Stimulated activated CD4-positive, alpha-beta T cell treated with anti-CD3 and anti-CD28 coated beads, Interleukin-12 subunit alpha, Interleukin-12 subunit beta, amount 100 ng/mL, for 48 hours (primary cell): ENCODE results near the gene FAM98C.
"Not testable (repeated sequence)": the region's sequence is repeated elsewhere in the genome, so short reads cannot be mapped to it uniquely, and the experiment has no call there.

Experiments
- DNase-seq, 3 donors: peaks; one replicate each; pipeline ENCODE4 v3.0.0-alpha.2; 2020; ENCODE audit warnings: low read depth in 2 of 3, low spot score in 1 of 3

The FAM98C gene

GRCh38 chr19:38395381-38396114 is 7.3 kb upstream of the FAM98C start:
- DNase-seq: peak in 1 of 3 donors; percentile 31

DNA sequence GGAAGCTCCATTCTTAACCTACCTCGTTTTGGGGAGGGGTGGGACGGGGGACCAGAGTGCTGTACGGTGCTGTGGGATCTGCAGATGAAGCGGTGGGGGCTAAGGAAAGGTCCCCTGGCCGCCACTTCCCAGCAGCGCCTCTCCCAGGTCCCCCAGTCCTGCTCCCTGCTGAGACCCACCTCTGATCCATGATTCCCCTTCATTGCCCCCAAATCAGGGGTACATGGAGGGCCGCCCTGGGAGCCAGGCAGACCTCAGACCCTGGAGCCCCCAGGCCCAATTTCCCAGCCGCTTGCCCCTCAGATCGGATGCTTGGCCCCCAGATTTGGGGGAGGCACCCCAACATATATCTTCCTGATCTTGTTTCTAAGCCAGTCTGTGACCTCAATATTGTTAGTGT is 3.8 kb upstream of the FAM98C start:
- DNase-seq: no peak

DNA sequence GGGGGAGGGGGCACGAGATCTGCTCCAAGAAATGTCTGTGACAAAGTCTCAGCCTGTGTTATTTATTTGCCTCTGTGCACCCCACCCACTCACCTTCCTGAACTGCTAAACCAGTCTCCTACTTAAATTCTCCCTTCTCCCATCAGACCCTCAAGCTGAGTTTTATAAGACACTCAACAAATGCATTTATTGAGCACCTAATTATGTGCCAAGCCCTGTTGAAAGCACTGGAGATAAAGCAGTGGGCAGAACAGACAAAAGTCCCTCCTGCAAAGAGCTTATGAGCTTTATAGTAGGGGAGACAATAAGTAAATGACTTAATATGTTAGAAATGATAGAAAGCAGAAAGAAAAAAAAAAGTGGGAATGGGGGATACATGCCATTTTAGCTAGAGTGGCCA is 3.4 kb upstream of the FAM98C start:
- no peak for DNase-seq

- no peak for DNase-seq
Observed at GRCh38 chr19:38400361-38400760, 2.5 kb upstream of the FAM98C start.

GRCh38 chr19:38401148-38401547 is 1.7 kb upstream of the FAM98C start:
- DNase-seq: no peak

DNA sequence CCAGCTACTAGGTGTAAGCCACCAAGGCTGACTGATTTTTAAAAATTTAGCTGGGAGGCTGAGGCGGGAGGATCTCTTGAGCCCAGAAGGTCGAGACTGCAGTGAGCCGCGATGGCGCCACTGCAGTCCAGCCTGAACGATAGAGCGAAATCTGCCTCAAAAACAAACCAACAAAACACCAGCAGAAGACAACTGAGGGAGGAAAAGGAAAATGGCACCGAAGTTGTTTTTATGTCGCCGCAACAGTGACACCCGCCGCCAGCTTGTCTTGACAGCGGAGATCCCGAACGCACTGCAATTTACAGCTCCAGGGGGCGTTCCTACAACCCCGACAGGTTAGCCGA is 298 bp upstream of the FAM98C start:
- DNase-seq: no peak

DNA sequence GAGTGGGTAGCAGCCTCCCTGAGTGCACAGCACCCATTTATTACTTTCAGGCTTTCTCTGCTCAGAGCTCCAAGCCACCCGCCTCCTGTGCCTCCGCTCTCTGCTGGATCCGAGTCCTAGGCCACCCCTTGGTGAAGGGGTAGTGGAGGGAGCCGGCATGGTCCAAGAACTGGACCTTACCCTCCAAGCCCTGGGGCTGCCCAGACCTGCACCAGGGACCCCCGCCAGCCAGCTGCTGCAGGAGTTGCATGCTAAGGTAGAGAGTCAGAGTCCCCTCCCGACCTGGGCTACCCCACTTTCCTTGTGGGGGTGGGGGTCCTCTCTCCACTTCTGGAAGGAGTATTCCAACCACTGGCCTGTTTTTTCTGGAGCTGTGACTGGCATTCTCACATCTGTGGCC is 2.0 kb downstream of the FAM98C start:
- no peak for DNase-seq

DNA sequence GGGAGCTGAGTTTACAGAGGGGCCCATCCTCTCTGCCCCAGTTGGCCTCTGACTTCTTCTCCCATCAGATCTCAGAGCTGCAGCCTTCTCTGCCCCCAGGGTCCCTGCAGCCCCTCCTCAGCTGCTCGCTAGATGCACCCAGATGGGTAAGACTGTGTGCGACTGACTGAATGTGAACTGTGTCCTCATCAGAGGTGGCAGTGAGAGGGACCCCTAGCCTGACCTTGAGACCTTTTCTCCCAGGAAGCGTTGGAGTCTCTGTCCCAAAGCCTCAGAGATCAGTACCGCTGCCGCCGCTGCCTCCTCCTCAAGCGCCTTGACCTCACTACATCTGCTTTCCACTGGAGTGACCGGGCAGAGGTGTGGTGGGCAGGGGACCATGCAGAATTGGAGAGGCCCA is 2.4 kb downstream of the FAM98C start:
- DNase-seq: no peak

- no peak for DNase-seq
Observed at GRCh38 chr19:38409631-38410133, 6.8 kb downstream of the FAM98C start.

GRCh38 chr19:38410407-38410806 is 7.5 kb downstream of the FAM98C start:
- DNase-seq: not testable (repeated sequence)

- no peak for DNase-seq
Observed at GRCh38 chr19:38411041-38411712, 8.3 kb downstream of the FAM98C start.

GRCh38 chr19:38411898-38412297 is 9.0 kb downstream of the FAM98C start:
- not testable (repeated sequence) for DNase-seq

DNA sequence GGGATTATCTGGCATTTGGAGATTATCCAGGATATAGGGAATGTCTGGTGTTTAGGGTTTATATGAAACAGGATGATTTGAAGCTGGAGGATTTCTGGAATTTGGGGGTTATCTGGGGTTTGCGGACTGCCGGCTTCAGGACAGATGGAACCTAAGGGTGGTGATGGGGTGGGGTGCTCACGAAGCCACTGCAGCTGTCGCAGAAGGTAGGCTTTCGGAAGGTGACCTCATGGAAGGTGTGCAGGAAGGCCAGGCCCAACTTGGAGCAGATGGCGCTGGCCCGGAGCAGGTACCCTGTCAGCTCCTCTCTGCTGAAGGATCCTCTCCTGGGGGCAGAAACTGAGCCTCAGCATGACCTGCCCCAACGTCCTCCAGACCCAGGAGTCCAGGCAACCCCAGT is 9.6 kb downstream of the FAM98C start:
- no peak for DNase-seq

- no peak for DNase-seq
Observed at GRCh38 chr19:38412961-38413360, 10.1 kb downstream of the FAM98C start.

GRCh38 chr19:38413416-38413815 is 10.5 kb downstream of the FAM98C start:
- DNase-seq: no peak

GRCh38 chr19:38417146-38417543 is 14.3 kb downstream of the FAM98C start:
- DNase-seq: no peak

DNA sequence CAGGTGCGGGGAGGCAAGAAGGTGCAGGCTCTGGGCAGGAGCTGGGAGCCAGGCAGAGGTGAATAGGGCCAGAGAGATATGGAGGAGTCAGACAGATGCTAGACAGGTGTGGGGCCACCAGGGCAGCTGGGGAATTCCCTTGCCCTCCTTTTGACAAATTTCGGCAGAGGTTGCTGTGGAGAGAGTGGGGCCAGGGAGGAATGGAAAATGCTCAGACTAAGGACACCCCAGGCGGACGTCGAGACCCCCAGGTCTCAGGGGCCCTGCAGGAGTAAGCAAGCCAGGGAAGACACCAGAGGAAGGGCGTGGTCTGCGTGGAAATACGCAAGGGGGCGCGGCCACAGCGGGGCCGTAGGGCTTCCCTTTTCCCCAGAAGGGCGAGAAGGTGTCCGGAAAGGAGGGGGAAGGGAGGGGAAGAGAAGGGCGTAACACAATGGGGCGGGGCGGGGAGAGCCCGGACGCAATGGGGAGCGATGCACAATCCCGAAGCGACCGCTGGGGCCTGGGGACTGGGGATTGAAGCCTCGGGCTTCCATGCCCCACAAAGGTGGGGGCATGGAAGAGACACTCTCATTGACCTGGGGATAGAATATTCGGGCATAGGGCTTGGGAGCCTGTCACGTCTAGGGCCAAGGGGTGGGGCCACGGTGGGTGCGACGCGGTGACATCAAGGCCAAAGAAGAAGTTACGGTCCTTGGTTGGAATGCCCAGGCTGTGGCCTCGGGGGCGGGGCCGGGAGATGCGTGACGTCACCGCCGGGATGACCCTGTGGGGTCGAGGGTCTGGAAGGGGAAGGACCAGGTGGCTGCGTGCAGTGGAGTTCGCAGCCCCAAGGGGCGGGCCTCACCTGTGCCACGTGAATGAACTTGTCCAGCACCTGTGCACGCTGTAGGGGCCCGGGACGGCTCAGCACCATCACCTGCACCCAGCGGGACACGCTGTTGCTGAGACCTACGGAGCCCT is 14.9 kb downstream of the FAM98C start:
- peak in 2 of 3 donors; percentile 57 to 65 for DNase-seq

DNA sequence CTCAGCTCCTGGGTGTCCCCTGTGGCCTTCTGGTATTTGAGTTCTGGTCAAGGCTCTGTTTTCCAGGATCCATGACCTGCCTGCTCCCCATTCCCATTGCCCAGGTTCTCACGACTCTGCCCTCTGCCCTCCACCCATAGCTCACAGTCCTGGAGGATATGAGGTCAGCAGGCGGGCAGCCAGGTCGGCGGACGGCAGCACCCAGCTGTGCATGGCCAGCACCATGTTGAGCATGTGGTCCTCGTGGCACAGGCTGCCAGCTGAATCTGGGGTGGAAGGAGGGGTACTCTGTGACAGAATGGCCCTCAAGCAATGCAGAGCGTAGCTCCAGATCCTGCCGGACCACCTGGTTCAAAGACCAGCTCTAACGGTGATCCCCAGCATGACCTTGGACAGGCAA is 18.0 kb downstream of the FAM98C start:
- no peak for DNase-seq

DNA sequence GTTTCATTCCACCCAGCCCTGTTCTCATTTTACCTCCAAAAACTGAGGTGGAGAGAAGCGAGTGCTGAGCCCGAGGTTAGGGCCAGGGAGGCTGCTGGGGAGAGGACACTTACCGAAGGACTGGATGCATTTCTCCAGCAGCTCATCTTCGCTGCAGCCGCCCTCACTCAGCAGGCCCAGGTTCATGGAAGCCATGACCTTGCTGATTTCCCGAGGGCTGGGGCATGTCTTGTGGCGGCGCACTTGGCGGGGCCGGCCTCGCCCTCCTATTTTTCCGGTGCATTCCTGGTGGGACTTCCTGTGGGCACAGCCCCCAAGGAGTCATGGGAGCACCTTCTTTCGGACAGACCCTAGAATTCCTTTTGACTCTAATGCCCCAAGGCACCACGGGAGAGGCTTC is 19.0 kb downstream of the FAM98C start:
- DNase-seq: no peak

GRCh38 chr19:38422438-38422837 is 19.5 kb downstream of the FAM98C start:
- DNase-seq: no peak

- DNase-seq: no peak
Observed at GRCh38 chr19:38424272-38424671, 21.4 kb downstream of the FAM98C start.
